ENCODE data around the gene STIM2. TPM values are rescaled to one million over a fixed set of nuclear protein-coding genes. Genes with fewer than 3 reads are reported as not detected.

Gene STIM2
- total and polyA plus RNA-seq, 2 of the 4 experiments (the other 2 are of a cell fraction), result 16.1 to 27.6 TPM

DNA sequence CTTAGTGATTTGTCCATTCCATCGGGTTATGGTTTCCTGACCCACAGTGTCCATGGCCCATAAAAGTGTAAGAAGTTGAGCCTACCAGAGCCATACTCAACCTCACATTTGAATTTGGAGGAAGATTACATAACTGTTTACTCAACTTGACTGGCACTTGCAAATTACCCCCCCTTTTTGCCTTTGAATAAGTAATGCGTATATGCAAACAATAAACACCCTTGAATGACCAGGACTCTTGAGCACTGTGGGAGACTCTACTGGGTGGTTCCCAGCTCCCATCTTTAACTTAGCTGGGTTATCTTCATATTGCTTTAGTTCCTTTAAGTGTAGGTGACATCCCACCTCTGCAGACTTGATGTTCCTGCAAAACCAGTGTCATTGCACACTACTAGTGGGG, 30.6 kb upstream of the STIM2 start:
- no peaks in the 10 kb centered on the region for H3K36me3 ChIP-seq (ENCODE audit: control insufficient read depth, insufficient read depth, low read length)
- no peak overlapping the region for H3K56ac ChIP-seq (ENCODE audit: extremely low read depth, insufficient read depth, low read length)
- no peak overlapping the region for H4K5ac ChIP-seq (ENCODE audit: low read depth, low read length)
- in situ Hi-C loops (cut with MboI; ENCODE audit: low sequenced_read_pairs), result no loop called here
- no peak overlapping the region for H3K27ac ChIP-seq (ENCODE audit: insufficient read depth, low read length)
- H3K9me3 ChIP-seq (ENCODE audit: control insufficient read depth, insufficient read depth, low read length), result peaks cover 1% of the 10 kb centered on the region
- no CpG with 5 or more reads among the region's 2 CpGs for WGBS, 2 experiments (ENCODE audit: extremely low coverage in 2 of 2, insufficient read length in 1 of 2)
- H3K79me1 ChIP-seq (ENCODE audit: low read depth in 1 of 2, low read length in 2 of 2), result no peaks in the 10 kb centered on the region
- TF ChIP-seq SMC3 (IDR thresholded peaks at IDR 0.05; ENCODE audit: low read depth, low read length) (no peak), MAZ (IDR thresholded peaks at IDR 0.05; ENCODE audit: borderline replicate concordance, low read depth, low read length) (no peak)
- no peak overlapping the region for H2AFZ ChIP-seq (replicated peaks; ENCODE audit: low read length, poor library complexity)
- H4K8ac ChIP-seq (ENCODE audit: low read depth in 2 of 2, low read length in 2 of 2), result no peak overlapping the region
- no peaks in the 10 kb centered on the region for H3K27me3 ChIP-seq (ENCODE audit: control insufficient read depth, insufficient read depth, low read length)
- ATAC-seq (ENCODE audit: low read depth) (no peak), DNase-seq (no peak)
- no TSS peak for BruUV-seq (replicated peaks)
- POLR2A ChIA-PET (ENCODE audit: unreplicated experiment), result no interaction called here
- no peak overlapping the region for H3K18ac ChIP-seq (ENCODE audit: low read depth, low read length)
- no peaks in the 10 kb centered on the region for H3K4me1 ChIP-seq (ENCODE audit: control insufficient read depth, insufficient read depth, low read length)
- dilution Hi-C loops (cut with HindIII; ENCODE audit: low sequenced_read_pairs, unreplicated experiment), result no loop called here
- no peak overlapping the region for H2BK120ac ChIP-seq (ENCODE audit: low read depth, low read length)
- no peak overlapping the region for H4K91ac ChIP-seq (ENCODE audit: insufficient read depth, low read depth, low read length)
- no peak overlapping the region for H3K4me3 ChIP-seq (ENCODE audit: insufficient read depth, low read depth, low read length)
- CTCF ChIA-PET, result no interaction called here
- intact Hi-C loops (cut with micrococcal nuclease), result no loop called here
- H2BK5ac ChIP-seq (ENCODE audit: low read depth, low read length, poor library complexity, severe bottlenecking), result no peak overlapping the region
- no peak overlapping the region for H3K14ac ChIP-seq (replicated peaks; ENCODE audit: low read depth, low read length)
- no peak overlapping the region for H2BK15ac ChIP-seq (ENCODE audit: low read depth, low read length)
- no peak overlapping the region for H2AK5ac ChIP-seq (ENCODE audit: low read depth, low read length)
- H2AK9ac ChIP-seq (replicated peaks; ENCODE audit: low read depth, low read length, poor library complexity), result no peak overlapping the region
- no peak overlapping the region for H3K23ac ChIP-seq (ENCODE audit: low read depth, low read length)
- no peaks in the 10 kb centered on the region for H3K9me1 ChIP-seq (ENCODE audit: insufficient read depth, low read length)
- H3K4me2 ChIP-seq (ENCODE audit: low read depth, low read length), result no peak overlapping the region
- no peak overlapping the region for H3K9ac ChIP-seq (ENCODE audit: low read depth, low read length)
- H3K4ac ChIP-seq (ENCODE audit: low read depth, low read length), result no peak overlapping the region
- no peak overlapping the region for H2BK20ac ChIP-seq (ENCODE audit: low read depth, low read length)
- H4K20me1 ChIP-seq (ENCODE audit: insufficient read depth, low read length), result no peaks in the 10 kb centered on the region
